HuH-7.5 (cell line): Measurements from ENCODE around the gene DND1.
"Not testable (repeated sequence)": the region's sequence is repeated elsewhere in the genome, so short reads cannot be mapped to it uniquely, and the experiment has no call there.

Experiments used
- DNase-seq: peaks from one replicate; pipeline ENCODE4 v3.0.0; 2011; ENCODE audit warnings: low spot score

Gene DND1

DNA sequence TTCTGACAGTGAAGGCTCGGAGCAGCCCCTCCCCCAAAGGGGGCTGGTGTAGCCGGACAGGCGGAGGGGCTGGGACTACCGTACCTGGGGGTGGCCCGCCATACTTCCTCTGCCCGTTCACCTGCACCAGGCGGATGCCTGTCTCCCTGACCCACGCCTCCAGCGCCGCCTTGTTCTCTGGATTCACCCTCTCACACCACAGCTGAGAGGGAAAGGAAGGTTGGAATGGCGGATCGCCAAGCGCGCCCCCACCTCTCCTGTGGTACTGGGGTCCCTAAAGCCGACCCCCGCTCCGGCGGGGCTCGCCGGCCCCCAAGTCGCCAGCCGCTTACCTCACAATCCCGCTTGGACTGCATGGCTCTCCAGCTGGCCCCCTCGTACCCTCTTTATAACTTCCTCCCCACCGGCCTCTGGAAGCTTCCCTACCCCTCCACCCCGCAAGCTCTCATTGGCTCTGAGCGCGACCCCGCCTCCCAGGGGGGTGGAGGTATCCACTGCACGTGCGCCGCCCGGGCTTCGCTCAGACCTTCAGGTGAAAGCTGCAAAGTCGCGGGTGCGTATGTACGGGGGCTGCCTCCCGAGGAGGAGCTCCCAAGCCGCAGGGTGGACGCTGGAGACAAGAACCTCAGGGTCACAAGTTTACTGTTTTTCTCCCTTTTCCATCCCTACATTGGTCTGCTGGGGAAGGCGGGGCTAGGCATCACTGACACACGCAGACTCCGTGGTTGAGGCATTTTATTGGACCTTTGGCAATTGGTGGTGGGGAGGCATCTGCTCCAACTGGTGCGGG lies at the start of gene DND1:
DND1 (minus strand) TSS at position 390 of the 790 bp plus-strand sequence; CDS start at position 356, 34 bp downstream.
- no peak for DNase-seq

DNA sequence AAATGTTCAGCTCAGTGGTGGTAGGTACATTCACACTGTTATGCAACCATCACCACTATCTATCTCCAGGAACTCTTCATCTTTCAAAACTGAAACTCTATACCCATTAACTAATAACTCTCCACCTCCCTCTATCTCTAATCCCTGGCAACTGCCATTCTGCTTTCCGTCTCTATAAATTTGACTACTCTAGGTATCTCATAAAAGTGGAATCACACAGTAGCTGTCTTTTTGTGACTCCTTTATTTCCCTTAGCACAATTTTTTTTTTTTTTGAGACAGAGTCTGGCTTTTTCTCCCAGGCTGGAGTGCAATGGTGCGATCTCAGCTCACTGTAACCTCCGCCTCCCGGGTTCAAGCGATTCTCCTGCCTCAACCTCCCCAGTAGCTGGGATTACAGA lies 48.0 kb upstream of the DND1 start:
- DNase-seq, result not testable (repeated sequence)

DNA sequence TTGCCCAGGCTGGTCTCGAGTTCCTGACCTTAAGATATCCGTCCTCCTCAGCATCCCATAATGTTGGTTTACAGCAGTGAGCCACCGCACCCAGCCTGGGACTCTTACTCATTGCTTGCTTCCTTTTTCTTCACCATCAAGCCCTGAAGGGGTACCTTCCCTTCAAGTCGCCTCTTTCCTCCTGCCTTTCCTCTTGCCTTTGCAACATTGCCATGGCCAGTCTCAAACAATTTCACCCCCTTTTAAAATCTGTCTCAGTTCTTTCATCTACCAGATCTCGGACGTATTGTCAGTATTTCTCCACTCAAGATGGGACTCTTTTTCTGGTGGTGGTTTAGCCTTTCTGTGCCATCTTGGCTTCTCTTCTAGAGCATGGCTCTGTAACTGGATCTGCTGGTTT lies 47.4 kb upstream of the DND1 start:
- not testable (repeated sequence) for DNase-seq

DNA sequence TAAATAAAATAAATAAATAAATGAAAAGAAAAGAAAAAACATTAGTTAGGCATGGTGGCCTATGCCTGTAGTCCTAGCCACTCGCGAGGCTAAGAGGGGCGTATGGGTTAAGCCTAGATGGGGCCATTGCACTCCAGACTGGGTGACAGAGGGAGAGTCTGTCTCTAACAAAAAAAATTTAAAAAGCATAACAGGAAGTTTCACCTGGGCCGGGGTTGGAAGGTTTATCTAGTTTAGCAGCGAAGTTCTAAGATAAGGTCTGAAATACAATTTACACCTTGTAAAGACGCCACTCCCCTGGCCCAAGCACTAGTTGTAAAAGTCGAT lies 44.9 kb upstream of the DND1 start:
- DNase-seq, result no peak

DNA sequence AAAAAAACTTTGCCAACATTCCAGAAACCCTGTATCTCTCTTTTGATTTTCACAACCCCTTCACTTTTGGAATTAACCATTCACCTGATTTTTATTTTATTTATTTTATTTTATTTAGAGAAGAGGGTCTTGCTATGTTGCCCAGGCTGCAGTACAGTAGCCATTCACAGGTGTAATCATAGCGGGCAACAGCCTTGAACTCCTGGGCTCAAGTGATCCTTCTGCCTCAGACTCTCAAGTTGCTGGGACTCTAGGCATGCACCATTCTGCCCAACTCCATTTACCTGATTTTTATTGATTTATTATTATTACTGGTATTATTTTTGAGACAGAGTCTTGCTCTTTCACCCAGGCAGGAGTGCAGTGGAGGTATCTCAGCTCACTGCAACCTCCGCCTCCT lies 42.9 kb upstream of the DND1 start:
- not testable (repeated sequence) for DNase-seq

DNA sequence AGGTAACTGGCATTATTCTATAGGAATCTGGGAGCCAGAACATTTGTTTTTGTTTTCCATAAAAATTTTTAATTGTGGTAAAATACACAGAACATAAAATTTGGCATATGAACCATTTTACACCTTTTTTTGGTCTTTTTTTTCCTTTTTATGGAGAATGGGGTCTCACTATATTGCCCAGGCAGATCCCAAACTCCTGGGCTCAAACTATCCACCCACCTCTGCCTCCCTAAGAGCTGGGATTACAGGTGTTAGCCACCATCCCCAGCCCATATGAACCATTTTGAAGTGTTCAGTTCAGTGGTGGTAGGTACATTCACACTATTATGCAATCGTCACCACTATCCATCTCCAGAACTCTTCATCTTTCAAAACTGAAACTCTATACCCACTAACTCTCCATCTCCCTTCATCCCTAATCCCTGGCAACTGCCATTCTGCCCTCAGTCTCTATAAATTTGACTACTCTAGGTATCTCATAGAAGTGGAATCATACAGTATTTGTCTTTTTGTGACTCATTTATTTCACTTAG lies 40.3 kb upstream of the DND1 start:
- DNase-seq, result no peak

DNA sequence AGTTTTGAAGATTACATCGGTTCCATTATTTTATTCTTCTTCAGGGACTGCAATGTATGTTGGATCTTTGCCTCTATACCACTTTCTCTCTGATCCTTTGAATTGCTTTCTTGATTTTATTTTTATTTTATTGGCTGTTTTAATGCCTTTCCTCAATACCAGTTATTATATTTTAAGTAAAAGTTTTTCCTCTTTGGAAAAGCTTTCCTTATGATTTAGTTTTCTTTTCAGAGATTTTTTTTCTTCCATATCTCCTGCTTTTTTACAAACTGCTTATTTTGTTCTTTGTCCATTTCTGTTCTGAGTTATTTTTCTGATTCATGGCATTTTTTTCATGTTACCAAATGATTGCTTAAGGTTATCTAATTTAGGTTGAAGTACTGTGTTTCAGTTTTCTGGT lies 38.4 kb upstream of the DND1 start:
- DNase-seq, result no peak

DNA sequence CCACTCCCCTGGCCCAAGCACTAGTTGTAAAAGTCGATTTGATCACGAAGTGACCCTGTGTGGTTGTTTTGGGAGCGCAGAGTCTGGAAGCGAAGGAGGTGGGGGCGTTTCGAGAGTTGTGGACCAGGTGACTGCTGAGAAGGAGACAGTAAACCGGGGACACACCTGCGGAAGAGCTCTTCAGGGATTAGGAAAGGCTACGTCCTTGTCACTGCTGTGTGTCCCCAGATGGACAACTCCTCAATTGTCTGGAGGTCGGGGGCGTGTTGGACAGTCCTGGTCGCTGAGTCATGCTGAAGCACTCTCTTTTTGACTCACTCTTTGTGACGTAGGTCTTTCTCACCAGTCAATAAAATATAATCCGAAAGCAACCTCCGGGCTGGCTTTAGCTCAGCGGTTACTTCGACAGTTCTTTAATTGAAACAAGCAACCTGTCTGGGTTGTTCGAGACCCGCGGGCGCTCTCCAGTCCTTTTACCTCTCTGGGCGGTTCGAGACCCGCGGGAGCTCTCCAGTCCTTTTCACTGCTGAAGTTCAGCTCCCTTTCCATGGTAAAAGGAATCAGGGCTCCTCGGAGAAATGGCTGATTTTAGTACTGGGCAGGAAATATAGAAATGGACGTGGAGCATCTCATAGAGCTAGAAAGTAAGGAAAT lies 37.6 kb upstream of the DND1 start:
- peak; percentile 33 for DNase-seq

DNA sequence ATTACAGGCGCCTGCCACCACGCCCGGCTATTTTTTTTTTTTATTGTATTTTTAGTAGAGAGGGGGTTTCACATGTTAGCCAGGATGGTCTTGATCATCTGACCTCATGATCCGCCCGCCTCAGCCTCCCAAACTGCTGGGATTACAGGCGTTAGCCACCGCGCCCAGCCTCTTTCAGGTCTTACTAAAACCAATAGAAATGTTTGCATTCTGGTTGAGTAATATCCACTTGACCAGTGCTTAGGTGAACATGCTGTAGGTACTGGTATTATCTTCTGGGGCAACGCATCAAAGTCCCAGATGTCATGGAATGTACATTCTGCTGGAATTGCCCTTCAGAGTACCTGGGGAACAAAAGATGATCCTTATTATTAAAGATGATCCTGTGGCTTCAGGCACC lies 35.4 kb upstream of the DND1 start:
- DNase-seq, result not testable (repeated sequence)

DNA sequence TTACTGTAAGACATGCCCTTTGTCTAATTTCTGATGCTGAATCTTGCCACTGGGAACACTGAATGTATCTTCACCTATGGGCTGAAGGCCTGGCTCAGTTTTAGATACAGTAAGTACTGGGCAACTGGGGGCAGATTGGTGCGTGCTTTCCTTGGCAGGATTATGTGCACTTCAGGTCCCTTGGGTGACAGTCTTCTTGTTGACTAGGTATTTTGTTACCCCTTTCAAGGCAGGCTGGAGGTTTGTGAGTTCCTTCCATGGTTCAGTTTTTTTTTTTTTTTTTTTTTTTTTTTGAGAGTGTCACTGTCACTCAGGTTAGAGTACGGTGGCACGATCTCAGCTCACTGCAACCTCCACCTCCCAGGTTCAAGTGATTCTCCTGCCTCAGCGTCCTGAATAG lies 34.4 kb upstream of the DND1 start:
- no peak for DNase-seq

DNA sequence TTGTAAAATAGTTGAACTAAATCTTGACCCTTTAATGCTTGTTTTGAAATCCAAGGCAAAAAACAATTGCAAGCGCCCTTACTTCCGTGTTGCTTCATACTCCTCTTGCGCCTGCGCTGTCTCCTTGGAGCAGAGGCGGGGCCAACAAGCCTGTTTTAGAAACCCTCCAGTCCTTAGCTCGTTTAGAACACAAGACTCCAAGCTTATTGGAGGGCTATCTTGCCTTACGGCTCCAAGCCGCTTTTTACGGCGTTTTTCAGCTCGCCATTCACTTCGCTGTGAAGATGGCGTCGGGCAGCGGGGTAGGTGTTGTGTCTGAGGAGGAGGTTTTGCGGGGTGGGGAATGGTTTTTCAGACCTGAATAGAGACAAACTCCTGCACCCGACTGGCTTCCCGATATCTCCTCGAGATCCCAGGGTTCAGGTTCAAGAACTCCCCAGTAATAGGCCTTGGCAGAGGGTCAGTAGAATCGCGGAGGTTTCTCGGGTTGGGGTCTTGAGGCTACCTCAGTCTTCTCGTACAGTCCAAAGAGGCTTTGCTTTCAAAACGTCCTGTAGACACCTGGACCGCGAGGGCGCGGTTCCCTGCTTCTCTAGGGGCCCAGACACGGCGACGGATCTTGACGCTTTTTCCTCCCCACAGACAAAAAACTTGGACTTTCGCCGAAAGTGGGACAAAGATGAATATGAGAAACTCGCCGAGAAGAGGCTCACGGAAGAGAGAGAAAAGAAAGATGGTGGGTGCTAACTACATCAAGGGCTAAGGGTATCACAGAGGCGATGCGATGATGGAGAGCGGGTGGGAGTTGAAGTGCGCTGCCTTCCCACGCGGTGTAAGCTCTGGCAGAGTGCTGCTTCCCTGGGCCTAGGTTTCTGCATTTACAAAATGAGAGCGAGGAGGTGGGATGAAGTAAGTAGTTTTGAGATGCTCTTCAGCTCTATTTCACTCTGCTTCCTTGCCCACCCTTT lies 27.1 kb upstream of the DND1 start, which contains the start of gene ZMAT2:
ZMAT2 (plus strand) TSS at position 271 of the 968 bp plus-strand sequence; CDS start at position 285, 14 bp downstream.
- peak; percentile 55 for DNase-seq

DNA sequence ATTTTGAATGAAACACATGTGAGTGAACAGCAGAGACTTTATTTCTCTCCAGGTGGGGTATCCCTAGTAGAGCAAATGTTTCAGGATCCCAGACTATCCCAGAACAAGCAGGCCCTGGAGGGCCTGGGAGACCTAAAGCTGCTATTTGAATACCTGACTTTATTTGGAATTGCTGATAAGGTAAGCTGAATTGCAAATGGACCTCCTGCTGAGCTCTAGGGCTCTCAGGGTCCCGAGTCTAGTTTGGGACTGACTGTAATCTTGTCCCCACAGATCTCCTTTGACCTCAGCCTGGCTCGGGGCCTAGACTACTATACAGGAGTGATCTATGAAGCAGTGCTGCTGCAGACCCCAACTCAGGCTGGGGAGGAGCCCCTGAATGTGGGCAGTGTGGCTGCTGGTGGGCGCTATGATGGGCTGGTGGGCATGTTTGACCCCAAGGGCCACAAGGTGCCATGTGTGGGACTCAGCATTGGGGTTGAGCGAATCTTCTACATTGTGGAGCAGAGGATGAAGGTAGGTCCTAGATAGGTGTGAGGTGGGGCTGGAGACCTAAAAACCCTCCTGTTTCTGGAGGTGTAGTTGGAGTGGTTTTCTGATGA lies 23.6 kb upstream of the DND1 start:
- no peak for DNase-seq

DNA sequence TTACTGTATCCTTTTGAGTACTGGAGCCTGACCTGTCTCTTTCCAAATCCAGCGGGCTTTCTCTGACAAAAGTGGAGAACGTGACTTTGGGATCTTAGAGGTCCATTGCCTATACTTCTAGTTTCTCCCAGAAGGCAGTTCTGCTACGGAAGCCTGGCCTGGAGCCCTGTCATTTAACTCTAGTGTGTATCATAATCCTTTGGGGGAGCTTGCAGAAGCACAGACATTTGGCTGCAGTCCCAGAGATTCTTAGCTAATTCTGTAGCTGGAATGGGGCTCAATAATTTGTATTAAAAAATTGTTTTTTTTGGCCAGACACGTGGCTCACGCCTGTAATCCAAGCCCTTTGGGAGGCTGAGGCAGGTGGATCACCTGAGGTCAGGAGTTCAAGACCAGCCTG lies 20.9 kb upstream of the DND1 start:
- DNase-seq, result no peak

DNA sequence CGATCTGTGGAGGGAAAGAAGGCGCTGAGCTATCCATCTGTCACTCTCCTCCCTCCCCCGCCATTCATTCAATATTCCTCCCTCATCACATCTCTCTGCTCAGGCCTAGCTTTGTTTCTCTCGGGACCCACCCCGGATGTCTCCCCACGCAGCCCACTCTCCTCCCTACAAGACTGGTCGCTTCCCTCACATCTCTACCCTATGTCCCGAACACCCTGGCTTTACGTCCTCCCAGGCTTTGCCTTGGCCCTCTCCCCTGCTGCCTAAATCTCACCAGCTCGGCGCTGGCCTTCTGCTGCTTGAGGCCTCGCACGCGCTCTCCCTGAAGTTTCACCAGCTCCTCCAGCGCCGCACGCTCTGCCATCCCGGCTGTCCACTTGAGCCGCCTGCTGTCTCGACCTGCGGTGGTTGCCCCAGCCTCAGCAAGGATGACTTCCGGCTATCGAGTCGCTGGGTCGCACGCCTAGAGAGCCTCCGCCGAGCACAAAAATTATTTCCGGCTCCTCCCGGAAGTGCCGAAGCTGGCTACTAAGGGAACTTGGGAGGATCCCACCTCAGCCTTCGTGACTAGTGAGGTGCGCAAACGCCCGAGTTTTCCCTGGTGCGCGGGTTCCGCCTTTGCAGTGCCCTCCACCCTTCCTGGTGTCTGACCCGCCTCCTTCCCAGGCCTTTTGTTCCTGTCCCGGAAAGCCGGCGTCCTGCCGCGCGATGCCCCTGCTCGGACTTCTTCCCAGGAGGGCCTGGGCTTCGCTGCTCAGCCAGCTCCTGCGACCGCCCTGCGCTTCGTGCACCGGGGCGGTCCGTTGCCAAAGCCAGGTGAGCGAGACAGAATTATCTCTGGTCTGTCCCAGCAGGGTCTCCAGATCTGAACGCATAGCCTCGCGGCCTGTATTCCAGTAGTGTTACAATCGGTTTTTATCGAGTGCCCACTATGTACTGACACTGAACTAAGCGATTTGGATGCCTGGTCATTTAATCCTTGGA lies 17.9 kb upstream of the DND1 start, which contains the start of the genes HARS1 and HARS2:
HARS1 (minus strand) TSS at position 430 of the 984 bp plus-strand sequence; CDS start at position 364, 66 bp downstream.
HARS2 (plus strand) TSS at position 515 of the 984 bp plus-strand sequence; CDS start at position 709, 194 bp downstream.
- peak; percentile 82 for DNase-seq

DNA sequence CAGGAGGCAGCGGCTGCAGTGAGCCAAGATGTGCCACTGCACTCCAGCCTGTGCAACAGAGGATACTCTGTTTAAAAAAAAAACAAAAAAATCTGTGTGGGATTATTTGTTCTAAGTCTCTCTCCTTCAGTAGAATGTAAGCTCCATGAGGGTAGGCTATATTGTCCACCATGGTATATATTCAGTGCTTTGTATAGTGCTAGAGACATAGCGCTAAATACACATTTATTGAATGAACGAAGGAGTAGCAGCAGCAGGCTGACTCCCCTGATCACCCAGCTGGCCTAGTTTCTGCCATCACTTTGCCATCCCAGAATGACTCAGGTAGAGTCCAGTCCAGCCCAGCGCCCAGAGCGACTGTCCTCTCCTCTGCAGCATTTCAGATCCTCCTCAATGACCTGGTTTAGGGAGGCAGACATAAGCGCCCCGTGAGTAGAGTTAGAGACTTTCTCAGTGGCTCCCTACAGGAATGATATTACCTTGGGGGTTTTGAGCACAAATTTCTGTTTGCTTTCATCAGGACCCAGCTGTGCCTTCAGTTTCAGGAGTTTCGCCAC lies 17.1 kb upstream of the DND1 start:
- DNase-seq, result no peak

DNA sequence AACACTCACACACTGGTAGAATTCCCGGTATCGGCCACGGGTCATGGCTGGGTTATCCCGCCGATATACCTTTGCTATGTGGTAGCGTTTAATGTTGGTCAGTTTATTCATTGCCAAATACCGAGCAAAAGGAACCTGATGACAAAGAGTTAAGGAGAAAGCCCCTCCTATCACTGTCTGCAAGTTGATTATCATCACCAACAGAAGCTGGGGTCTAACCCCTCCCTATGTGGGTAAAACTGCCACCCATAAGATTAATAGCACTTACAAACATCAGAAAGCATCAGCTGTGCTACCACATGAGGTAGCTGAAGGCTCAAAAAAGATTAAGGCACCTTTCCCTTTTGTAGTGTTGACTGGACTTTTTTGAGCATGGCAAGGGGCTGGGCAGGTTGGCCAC lies 5.6 kb upstream of the DND1 start:
- no peak for DNase-seq

DNA sequence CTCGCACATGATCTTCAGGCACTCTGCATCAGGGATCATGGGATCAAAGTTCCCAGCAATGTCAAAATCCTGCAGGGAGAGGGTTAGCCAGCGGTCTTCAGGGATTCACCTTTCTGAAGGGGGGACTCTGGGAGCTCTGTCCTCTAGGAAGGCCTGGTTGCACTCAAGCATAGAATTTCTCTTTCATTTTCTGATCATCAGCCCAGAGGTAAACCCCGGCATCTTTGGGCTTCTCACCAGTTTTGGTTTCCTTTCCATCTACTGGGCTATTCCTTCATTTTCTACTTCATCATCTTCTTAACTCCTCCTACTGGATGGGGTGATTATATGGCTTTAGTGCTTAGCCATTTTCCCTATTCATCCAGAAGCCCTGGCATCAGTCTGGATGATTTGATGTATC lies 4.6 kb upstream of the DND1 start:
- DNase-seq, result no peak

DNA sequence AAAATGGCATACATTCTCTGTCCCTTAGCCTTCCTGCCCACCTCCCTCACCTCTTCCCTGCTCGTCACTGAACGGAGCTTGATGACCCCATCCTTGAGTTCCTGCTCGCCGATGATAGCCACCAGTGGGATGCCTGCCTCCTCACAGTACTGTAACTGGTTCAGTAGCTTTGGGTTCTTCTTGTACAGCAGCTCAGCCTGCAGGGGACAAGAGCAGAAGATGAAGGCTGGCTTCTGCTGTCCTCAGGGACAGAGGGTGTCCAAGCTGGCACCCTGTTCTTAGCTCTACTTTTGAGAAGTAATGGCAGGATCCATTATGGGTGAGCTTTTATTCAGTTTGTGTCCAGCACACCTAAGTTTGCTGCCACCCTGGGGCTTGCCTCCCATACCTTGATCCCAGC lies 1.3 kb upstream of the DND1 start:
- no peak for DNase-seq

DNA sequence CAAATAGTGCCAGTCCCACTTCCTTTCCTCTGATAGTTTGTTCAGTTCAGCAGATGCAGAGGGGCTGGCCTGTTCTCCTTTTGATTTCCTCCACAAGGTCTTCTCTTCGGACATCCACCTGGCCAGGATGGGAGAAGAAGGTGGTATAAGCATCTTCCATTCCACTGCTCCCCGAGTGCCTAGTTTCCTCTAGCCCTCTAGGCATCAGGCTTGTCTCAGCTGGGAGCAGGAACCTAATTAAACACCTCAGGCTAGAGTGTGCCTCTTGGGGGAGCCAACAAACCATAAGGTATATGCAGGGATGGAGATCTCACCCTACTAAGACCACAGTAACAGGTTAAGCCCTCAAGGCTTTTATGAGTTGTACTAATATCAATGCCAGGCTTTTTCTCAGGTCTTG lies 835 bp upstream of the DND1 start:
- no peak for DNase-seq
